Measurements from ENCODE around the gene CAV2.
A peak's percentile ranks its signal among the peaks of the same experiment; 100 is the strongest.

GRCh38 chr7:116527521-116527920 lies 28.0 kb downstream of the CAV2 start:
- TF ChIP-seq REST (IDR thresholded peaks at IDR 0.05; ENCODE audit: insufficient read depth in 1 of 2, low read depth in 2 of 2, low read length in 2 of 2): no peak
- TF ChIP-seq POLR2AphosphoS5 (IDR thresholded peaks at IDR 0.05; ENCODE audit: low read depth, low read length): no peak
- no peak for TF ChIP-seq SIN3A (IDR thresholded peaks at IDR 0.05; ENCODE audit: borderline replicate concordance, insufficient read depth, low read length)
- 0 out of 2 replicates have a peak, but pooled peaks have one; percentile 15 for TF ChIP-seq TAF1 (IDR thresholded peaks at IDR 0.05; ENCODE audit: borderline replicate concordance, insufficient read depth, low read length)

Data from PFSK-1 (cell line).